ENCODE results near the gene KCNK1.

- no peak for TF ChIP-seq CTCF (IDR thresholded peaks at IDR 0.05)
- TF ChIP-seq SIN3A (IDR thresholded peaks at IDR 0.05; ENCODE audit: borderline replicate concordance, low read depth, low read length): no peak
- no peak for TF ChIP-seq MXI1 (IDR thresholded peaks at IDR 0.05; ENCODE audit: low read depth, low read length)
- TF ChIP-seq CHD2 (IDR thresholded peaks at IDR 0.05; ENCODE audit: low read length, partially characterized antibody): no peak
- TF ChIP-seq ELF1 (IDR thresholded peaks at IDR 0.05): no peak
- TF ChIP-seq YY1 (IDR thresholded peaks at IDR 0.05; ENCODE audit: low read depth): no peak
- no peak for TF ChIP-seq MAX (IDR thresholded peaks at IDR 0.05; ENCODE audit: low read depth)
- TF ChIP-seq TCF12 (IDR thresholded peaks at IDR 0.05): no peak
- no peak for TF ChIP-seq EP300 (IDR thresholded peaks at IDR 0.05; ENCODE audit: borderline replicate concordance in 1 of 2, low read depth in 1 of 2, low read length in 1 of 2)
- no peak for TF ChIP-seq NFIC (IDR thresholded peaks at IDR 0.05; ENCODE audit: borderline replicate concordance)
- TF ChIP-seq POLR2AphosphoS5 (IDR thresholded peaks at IDR 0.05; ENCODE audit: low read depth, low read length): no peak
These were observed 107.2 kb downstream of the KCNK1 start for GRCh38 chr1:233721004-233721595.
